ENCODE results near the gene AP3B1.

AP3B1 gene

DNA sequence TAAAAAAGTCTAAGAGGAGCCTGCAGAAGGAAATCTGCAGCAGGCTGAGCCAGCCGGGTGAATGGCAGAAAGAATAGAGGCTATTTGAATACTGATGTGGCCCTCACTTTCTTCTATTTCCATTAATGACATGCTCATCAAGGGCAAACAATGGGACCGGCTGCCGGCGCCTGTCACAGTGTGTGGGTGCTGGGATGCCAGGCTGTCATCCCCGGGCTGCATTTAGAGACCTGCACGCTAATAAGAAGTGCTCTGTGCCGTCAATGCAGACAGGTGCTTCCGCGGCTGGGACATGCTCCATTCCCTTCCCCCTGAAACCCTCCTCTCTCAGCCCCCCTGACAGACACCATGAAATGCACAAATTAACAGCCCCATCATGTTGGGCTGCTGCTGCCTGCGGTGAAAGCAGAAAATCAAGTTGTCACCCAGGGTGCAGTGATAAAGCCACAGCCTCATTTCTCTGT is 300.6 kb downstream of the AP3B1 start:
- Histone ChIP-seq H3K79me1 (ENCODE audit: low read length) (no peaks in the 10 kb centered on the region), H4K91ac (ENCODE audit: low read depth, low read length) (no peak overlapping the region), H3K9me3 (ENCODE audit: insufficient read depth, low read depth, low read length) (no peaks in the 10 kb centered on the region), H2BK5ac (ENCODE audit: low read depth, low read length, poor library complexity) (no peak overlapping the region), H3K36me3 (ENCODE audit: control insufficient read depth in 1 of 2, insufficient read depth in 2 of 2, low read length in 2 of 2) (no peaks in the 10 kb centered on the region), H3K27me3 (ENCODE audit: insufficient read depth, low read length) (no peaks in the 10 kb centered on the region), H3K18ac (ENCODE audit: low read length) (no peak overlapping the region), H3K14ac (ENCODE audit: low read length) (no peak overlapping the region), H2BK12ac (ENCODE audit: low read length) (no peak overlapping the region), H2AK5ac (ENCODE audit: low read length) (no peak overlapping the region), H3K4me2 (ENCODE audit: low read length) (no peak overlapping the region), H3K27ac (ENCODE audit: low read depth, low read length) (no peak overlapping the region), H3K9ac (ENCODE audit: low read length) (no peak overlapping the region), H3K4me1 (ENCODE audit: control insufficient read depth in 1 of 2, insufficient read depth in 2 of 2, low read length in 2 of 2) (no peaks in the 10 kb centered on the region), H3K79me2 (ENCODE audit: control insufficient read depth, insufficient read depth, low read length, poor library complexity) (no peaks in the 10 kb centered on the region), H3K4me3 (ENCODE audit: low read depth, low read length) (no peak overlapping the region), H2BK120ac (ENCODE audit: insufficient read depth, low read length, poor library complexity) (no peak overlapping the region), H2AFZ (ENCODE audit: insufficient read depth, low read length, poor library complexity) (no peak overlapping the region), H3K23ac (ENCODE audit: low read length) (no peak overlapping the region), H3K4ac (ENCODE audit: low read depth, low read length) (no peak overlapping the region), H4K8ac (ENCODE audit: low read depth, low read length) (no peak overlapping the region), H4K12ac (ENCODE audit: low read depth, low read length) (no peak overlapping the region)
- no CpG with 5 or more reads among the region's 10 CpGs for WGBS (ENCODE audit: extremely low coverage, insufficient coverage, insufficient read length)
- no peak for DNase-seq

DNA sequence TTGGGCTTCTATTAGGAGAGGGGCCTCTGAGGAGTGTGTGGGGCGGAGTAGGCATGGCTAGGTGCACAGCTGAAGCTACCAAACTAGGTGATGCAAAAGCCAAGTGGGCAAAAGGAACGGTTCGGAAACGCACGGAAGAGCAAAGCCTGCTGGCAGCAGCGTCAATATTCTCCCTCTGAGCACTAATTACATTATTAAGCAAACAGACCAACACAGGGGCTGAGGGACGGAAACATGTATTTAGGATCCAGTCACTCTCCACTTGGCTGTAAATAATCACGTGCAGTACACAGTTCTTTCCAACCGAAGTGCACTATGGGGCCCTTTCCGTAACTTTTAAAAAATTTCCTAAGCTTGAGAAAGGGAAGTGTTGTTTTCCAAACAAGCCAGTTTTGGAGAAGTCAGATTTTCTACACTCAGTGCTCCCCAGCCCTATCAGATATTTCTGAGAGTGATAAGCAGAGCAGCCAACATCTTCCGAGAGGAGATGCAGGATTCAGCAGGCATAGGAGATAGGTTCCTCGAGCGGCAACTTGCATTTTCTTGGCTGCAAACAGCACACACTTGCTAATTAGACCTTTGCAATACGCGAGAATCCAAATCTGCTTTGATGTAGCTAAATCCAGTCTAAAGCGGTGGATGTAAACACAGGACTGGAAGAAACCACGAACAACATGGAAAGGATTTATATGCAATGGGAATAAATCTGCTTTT is 301.2 kb downstream of the AP3B1 start:
- no peaks in the 10 kb centered on the region for H3K79me1 ChIP-seq (ENCODE audit: low read length)
- H3K27me3 ChIP-seq (ENCODE audit: insufficient read depth, low read length), result no peaks in the 10 kb centered on the region
- no peak overlapping the region for H2BK12ac ChIP-seq (ENCODE audit: low read length)
- H2BK120ac ChIP-seq (ENCODE audit: insufficient read depth, low read length, poor library complexity), result no peak overlapping the region
- H3K4me1 ChIP-seq (ENCODE audit: control insufficient read depth in 1 of 2, insufficient read depth in 2 of 2, low read length in 2 of 2), result no peaks in the 10 kb centered on the region
- no peak overlapping the region for H4K91ac ChIP-seq (ENCODE audit: low read depth, low read length)
- H3K14ac ChIP-seq (ENCODE audit: low read length), result no peak overlapping the region
- H3K4ac ChIP-seq (ENCODE audit: low read depth, low read length), result no peak overlapping the region
- H3K4me2 ChIP-seq (ENCODE audit: low read length), result no peak overlapping the region
- H3K9me3 ChIP-seq (ENCODE audit: insufficient read depth, low read depth, low read length), result no peaks in the 10 kb centered on the region
- H3K9ac ChIP-seq (ENCODE audit: low read length), result no peak overlapping the region
- no peak overlapping the region for H4K8ac ChIP-seq (ENCODE audit: low read depth, low read length)
- no peaks in the 10 kb centered on the region for H3K36me3 ChIP-seq (ENCODE audit: control insufficient read depth in 1 of 2, insufficient read depth in 2 of 2, low read length in 2 of 2)
- H3K23ac ChIP-seq (ENCODE audit: low read length), result no peak overlapping the region
- H3K27ac ChIP-seq (ENCODE audit: low read depth, low read length), result no peak overlapping the region
- H2AK5ac ChIP-seq (ENCODE audit: low read length), result no peak overlapping the region
- no peaks in the 10 kb centered on the region for H3K79me2 ChIP-seq (ENCODE audit: control insufficient read depth, insufficient read depth, low read length, poor library complexity)
- no peak overlapping the region for H3K18ac ChIP-seq (ENCODE audit: low read length)
- no peak overlapping the region for H3K4me3 ChIP-seq (ENCODE audit: low read depth, low read length)
- no peak overlapping the region for H4K12ac ChIP-seq (ENCODE audit: low read depth, low read length)
- no CpG with 5 or more reads among the region's 17 CpGs for WGBS (ENCODE audit: extremely low coverage, insufficient coverage, insufficient read length)
- H2AFZ ChIP-seq (ENCODE audit: insufficient read depth, low read length, poor library complexity), result no peak overlapping the region
- DNase-seq, result no peak
- H2BK5ac ChIP-seq (ENCODE audit: low read depth, low read length, poor library complexity), result no peak overlapping the region

GRCh38 chr5:77991084-77991483 is 303.4 kb downstream of the AP3B1 start:
- H3K4me3 ChIP-seq (ENCODE audit: low read depth, low read length), result no peak overlapping the region
- no peak overlapping the region for H3K4me2 ChIP-seq (ENCODE audit: low read length)
- H3K79me1 ChIP-seq (ENCODE audit: low read length), result no peaks in the 10 kb centered on the region
- H3K4me1 ChIP-seq (ENCODE audit: control insufficient read depth in 1 of 2, insufficient read depth in 2 of 2, low read length in 2 of 2), result peaks cover 0 to 3% of the 10 kb centered on the region in 2 experiments
- no peaks in the 10 kb centered on the region for H3K27me3 ChIP-seq (ENCODE audit: insufficient read depth, low read length)
- no peaks in the 10 kb centered on the region for H3K36me3 ChIP-seq (ENCODE audit: control insufficient read depth in 1 of 2, insufficient read depth in 2 of 2, low read length in 2 of 2)
- no peak overlapping the region for H4K8ac ChIP-seq (ENCODE audit: low read depth, low read length)
- H2AFZ ChIP-seq (ENCODE audit: insufficient read depth, low read length, poor library complexity), result no peak overlapping the region
- DNase-seq, result no peak
- H4K12ac ChIP-seq (ENCODE audit: low read depth, low read length), result no peak overlapping the region
- H2BK120ac ChIP-seq (ENCODE audit: insufficient read depth, low read length, poor library complexity), result no peak overlapping the region
- no peaks in the 10 kb centered on the region for H3K79me2 ChIP-seq (ENCODE audit: control insufficient read depth, insufficient read depth, low read length, poor library complexity)
- H3K14ac ChIP-seq (ENCODE audit: low read length), result no peak overlapping the region
- H4K91ac ChIP-seq (ENCODE audit: low read depth, low read length), result no peak overlapping the region
- H3K9me3 ChIP-seq (ENCODE audit: insufficient read depth, low read depth, low read length), result no peaks in the 10 kb centered on the region
- no peak overlapping the region for H3K4ac ChIP-seq (ENCODE audit: low read depth, low read length)
- H3K18ac ChIP-seq (ENCODE audit: low read length), result no peak overlapping the region
- no peak overlapping the region for H2BK5ac ChIP-seq (ENCODE audit: low read depth, low read length, poor library complexity)
- WGBS (ENCODE audit: extremely low coverage, insufficient coverage, insufficient read length), result no CpG with 5 or more reads among the region's 5 CpGs
- no peak overlapping the region for H2AK5ac ChIP-seq (ENCODE audit: low read length)
- H3K9ac ChIP-seq (ENCODE audit: low read length), result no peak overlapping the region
- H2BK12ac ChIP-seq (ENCODE audit: low read length), result no peak overlapping the region
- H3K23ac ChIP-seq (ENCODE audit: low read length), result no peak overlapping the region
- H3K27ac ChIP-seq (ENCODE audit: low read depth, low read length), result no peak overlapping the region

GRCh38 chr5:77990020-77990419 is 304.5 kb downstream of the AP3B1 start:
- H3K27ac ChIP-seq (ENCODE audit: low read depth, low read length), result no peak overlapping the region
- H3K4me3 ChIP-seq (ENCODE audit: low read depth, low read length), result no peak overlapping the region
- no peak overlapping the region for H3K14ac ChIP-seq (ENCODE audit: low read length)
- no peak overlapping the region for H3K23ac ChIP-seq (ENCODE audit: low read length)
- H4K12ac ChIP-seq (ENCODE audit: low read depth, low read length), result no peak overlapping the region
- no peak for DNase-seq
- H3K4me1 ChIP-seq (ENCODE audit: control insufficient read depth in 1 of 2, insufficient read depth in 2 of 2, low read length in 2 of 2), result peaks cover 0 to 3% of the 10 kb centered on the region in 2 experiments
- H2BK12ac ChIP-seq (ENCODE audit: low read length), result no peak overlapping the region
- H3K9ac ChIP-seq (ENCODE audit: low read length), result no peak overlapping the region
- no peak overlapping the region for H4K91ac ChIP-seq (ENCODE audit: low read depth, low read length)
- no peak overlapping the region for H2AFZ ChIP-seq (ENCODE audit: insufficient read depth, low read length, poor library complexity)
- WGBS (ENCODE audit: extremely low coverage, insufficient coverage, insufficient read length), result no CpG with 5 or more reads among the region's 3 CpGs
- H2BK120ac ChIP-seq (ENCODE audit: insufficient read depth, low read length, poor library complexity), result no peak overlapping the region
- no peaks in the 10 kb centered on the region for H3K79me1 ChIP-seq (ENCODE audit: low read length)
- no peak overlapping the region for H3K4ac ChIP-seq (ENCODE audit: low read depth, low read length)
- no peak overlapping the region for H4K8ac ChIP-seq (ENCODE audit: low read depth, low read length)
- no peaks in the 10 kb centered on the region for H3K9me3 ChIP-seq (ENCODE audit: insufficient read depth, low read depth, low read length)
- H2BK5ac ChIP-seq (ENCODE audit: low read depth, low read length, poor library complexity), result no peak overlapping the region
- no peak overlapping the region for H2AK5ac ChIP-seq (ENCODE audit: low read length)
- H3K4me2 ChIP-seq (ENCODE audit: low read length), result no peak overlapping the region
- H3K18ac ChIP-seq (ENCODE audit: low read length), result no peak overlapping the region
- H3K36me3 ChIP-seq (ENCODE audit: control insufficient read depth in 1 of 2, insufficient read depth in 2 of 2, low read length in 2 of 2), result no peaks in the 10 kb centered on the region
- no peaks in the 10 kb centered on the region for H3K79me2 ChIP-seq (ENCODE audit: control insufficient read depth, insufficient read depth, low read length, poor library complexity)
- H3K27me3 ChIP-seq (ENCODE audit: insufficient read depth, low read length), result no peaks in the 10 kb centered on the region
